ENCODE results near the gene URAD. TPM values are rescaled to one million over a fixed set of nuclear protein-coding genes. Genes with fewer than 3 reads are reported as not detected.

The URAD gene
- total RNA-seq, 6 donors from 2014 or later, result 0.27 TPM; not detected in 5

DNA sequence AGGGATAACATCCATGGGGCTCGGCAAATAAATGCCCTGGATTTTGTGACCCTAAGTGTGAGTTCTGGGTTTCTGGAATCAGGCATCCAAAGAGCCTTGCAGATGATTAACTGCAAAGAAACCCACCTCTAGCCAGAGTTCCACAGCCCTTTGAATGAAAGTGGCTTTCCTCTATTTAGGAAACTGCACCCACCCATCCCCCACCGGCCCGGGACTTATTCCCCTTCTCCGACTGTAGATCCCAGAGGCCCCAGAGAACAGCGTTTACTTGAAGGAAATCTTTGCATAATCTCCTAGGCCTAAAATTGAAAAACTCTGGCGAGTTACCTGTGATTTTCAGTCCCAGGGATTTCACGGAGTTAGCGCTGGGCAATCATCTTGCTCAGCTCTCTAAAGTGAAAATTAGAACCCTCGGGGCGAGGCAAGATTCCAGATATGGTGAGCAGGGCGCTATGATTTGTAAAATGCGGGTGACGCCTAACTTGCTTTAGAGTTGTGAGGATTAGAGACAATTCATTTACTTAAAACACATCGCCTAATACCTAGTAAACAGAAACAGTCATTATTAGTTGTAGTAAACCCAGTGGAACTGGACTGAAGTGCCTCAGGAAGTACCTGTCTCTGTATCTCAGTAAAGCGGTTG is 9.4 kb downstream of the URAD start:
- 8 to 9% methylated on average over 15 of the region's 15 CpGs for WGBS, 2 donors
- H3K4me1 ChIP-seq, result peaks cover 20 to 30% (median 24%) of the 10 kb centered on the region in 4 donors

DNA sequence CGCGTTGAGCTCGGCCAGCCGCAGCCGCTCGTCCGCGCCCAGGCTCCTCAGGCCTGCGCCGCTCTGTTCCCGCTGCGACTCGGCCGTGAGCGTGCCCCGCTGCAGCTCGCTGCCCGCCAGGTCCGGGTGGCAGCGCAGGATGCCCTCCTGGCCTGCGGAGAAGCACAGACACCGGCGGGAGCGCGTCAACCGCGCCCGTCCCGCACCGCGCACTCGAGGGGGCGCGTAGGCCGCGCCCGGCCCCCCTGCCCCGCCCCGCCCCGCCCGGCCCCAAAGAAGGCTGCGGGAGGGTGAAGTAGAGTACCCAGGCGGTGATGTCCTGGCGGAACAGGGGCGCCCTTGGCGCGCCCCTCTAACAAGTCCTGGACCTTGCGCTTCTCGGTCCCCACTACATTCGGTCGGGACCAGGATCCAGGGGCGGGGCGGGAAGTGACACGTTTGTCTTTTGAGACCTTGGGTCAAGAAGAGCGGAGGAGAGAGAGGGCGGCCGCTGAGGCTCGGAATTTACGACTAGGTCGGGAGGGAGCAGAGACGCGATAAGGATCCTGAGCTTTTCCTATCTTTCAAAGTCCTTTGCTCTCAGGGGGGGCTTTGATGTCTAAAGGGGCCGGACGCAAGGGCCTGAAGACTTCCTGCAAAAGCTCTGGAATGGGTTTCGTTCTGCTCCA is 10.1 kb downstream of the URAD start:
- WGBS, 2 donors, result 2 to 3% methylated on average over 15 to 35 of the region's 65 CpGs
- peaks cover 20 to 30% (median 24%) of the 10 kb centered on the region in 4 donors for H3K4me1 ChIP-seq
- DNase-seq (no peak), ATAC-seq (ENCODE audit: low FRiP score in 2 of 2) (no peak)
- H3K36me3 ChIP-seq, result no peaks in the 10 kb centered on the region
- peaks cover 0 to 80% (median 32%) of the 10 kb centered on the region in 4 donors for H3K27me3 ChIP-seq
- no peaks in the 10 kb centered on the region for H3K9me3 ChIP-seq
- peak overlapping the region in 1 of 4 donors; percentile 25 for H3K4me3 ChIP-seq
- TF ChIP-seq EP300 (IDR thresholded peaks at IDR 0.05) (no peak), POLR2AphosphoS5 (IDR thresholded peaks at IDR 0.05) (no peak), POLR2A (IDR thresholded peaks at IDR 0.05) (no peak)
- TF ChIP-seq, protein P1, sequence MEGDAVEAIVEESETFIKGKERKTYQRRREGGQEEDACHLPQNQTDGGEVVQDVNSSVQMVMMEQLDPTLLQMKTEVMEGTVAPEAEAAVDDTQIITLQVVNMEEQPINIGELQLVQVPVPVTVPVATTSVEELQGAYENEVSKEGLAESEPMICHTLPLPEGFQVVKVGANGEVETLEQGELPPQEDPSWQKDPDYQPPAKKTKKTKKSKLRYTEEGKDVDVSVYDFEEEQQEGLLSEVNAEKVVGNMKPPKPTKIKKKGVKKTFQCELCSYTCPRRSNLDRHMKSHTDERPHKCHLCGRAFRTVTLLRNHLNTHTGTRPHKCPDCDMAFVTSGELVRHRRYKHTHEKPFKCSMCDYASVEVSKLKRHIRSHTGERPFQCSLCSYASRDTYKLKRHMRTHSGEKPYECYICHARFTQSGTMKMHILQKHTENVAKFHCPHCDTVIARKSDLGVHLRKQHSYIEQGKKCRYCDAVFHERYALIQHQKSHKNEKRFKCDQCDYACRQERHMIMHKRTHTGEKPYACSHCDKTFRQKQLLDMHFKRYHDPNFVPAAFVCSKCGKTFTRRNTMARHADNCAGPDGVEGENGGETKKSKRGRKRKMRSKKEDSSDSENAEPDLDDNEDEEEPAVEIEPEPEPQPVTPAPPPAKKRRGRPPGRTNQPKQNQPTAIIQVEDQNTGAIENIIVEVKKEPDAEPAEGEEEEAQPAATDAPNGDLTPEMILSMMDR (IDR thresholded peaks at IDR 0.05), result no peak
- no peak overlapping the region for H3K27ac ChIP-seq

More for the DNA sequence above, 9.4 kb downstream of the URAD start:
- H3K27me3 ChIP-seq, result peaks cover 0 to 82% (median 32%) of the 10 kb centered on the region in 4 donors
- H3K27ac ChIP-seq, result no peak overlapping the region
- no peak for DNase-seq
- no peak for TF ChIP-seq EP300 (IDR thresholded peaks at IDR 0.05)
- no peak for TF ChIP-seq POLR2AphosphoS5 (IDR thresholded peaks at IDR 0.05)
- TF ChIP-seq, protein P1 (IDR thresholded peaks at IDR 0.05), result no peak
- no peak for TF ChIP-seq POLR2A (IDR thresholded peaks at IDR 0.05)
- no peak overlapping the region for H3K4me3 ChIP-seq
- ATAC-seq (ENCODE audit: low FRiP score in 2 of 2), result no peak
- H3K36me3 ChIP-seq, result no peaks in the 10 kb centered on the region
- H3K9me3 ChIP-seq, result no peaks in the 10 kb centered on the region

DNA sequence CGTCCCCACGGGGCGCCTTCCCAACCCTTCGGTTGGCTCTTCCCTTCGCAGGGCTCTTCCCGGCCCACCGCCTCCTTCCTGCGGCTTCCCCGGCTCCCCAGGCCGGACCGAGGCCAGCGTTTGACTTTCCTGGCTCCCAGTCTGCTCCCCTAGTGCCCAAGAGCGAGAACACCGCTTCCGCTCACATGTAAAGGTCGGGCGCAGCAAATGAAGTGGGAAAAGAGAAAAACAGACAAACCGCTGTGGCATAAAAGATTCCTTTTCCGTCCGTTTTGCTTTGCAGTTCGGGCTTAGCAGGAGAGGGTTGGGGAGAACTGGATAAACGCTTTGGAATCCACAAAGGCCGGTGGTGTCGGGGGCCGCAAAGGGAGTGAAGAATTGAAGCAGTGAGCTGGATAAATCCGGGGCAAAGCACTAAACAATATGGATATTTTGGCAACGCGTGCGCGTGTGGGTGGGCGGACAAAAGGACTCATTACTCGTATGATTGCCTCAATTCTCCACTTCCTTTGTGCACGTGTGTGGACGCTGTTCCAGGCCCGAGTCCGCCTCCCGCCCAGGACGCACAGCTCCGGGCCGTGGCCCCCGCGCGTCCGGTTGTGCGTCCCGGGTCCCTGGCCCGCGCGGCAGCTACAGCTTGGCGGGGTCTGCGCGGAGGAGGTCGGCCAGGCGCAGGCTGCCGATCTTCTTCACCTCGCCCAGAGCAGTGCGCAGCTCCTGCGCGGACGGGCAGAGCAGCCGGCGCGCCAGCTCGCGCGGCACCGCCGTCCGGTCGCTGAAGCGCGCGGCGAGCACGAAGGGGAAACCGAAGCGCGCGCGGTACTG is 10.8 kb downstream of the URAD start:
- Histone ChIP-seq H3K9me3 (no peaks in the 10 kb centered on the region), H3K27me3 (peaks cover 0 to 76% (median 36%) of the 10 kb centered on the region in 4 donors), H3K4me3 (peak overlapping the region in 1 of 4 donors; percentile 25), H3K36me3 (no peaks in the 10 kb centered on the region), H3K27ac (no peak overlapping the region), H3K4me1 (peaks cover 20 to 30% (median 24%) of the 10 kb centered on the region in 4 donors)
- DNase-seq, result no peak
- no peak for TF ChIP-seq POLR2A (IDR thresholded peaks at IDR 0.05)
- 2 to 4% methylated on average over 40 to 60 of the region's 80 CpGs for WGBS, 2 donors
- no peak for ATAC-seq (ENCODE audit: low FRiP score in 2 of 2)

DNA sequence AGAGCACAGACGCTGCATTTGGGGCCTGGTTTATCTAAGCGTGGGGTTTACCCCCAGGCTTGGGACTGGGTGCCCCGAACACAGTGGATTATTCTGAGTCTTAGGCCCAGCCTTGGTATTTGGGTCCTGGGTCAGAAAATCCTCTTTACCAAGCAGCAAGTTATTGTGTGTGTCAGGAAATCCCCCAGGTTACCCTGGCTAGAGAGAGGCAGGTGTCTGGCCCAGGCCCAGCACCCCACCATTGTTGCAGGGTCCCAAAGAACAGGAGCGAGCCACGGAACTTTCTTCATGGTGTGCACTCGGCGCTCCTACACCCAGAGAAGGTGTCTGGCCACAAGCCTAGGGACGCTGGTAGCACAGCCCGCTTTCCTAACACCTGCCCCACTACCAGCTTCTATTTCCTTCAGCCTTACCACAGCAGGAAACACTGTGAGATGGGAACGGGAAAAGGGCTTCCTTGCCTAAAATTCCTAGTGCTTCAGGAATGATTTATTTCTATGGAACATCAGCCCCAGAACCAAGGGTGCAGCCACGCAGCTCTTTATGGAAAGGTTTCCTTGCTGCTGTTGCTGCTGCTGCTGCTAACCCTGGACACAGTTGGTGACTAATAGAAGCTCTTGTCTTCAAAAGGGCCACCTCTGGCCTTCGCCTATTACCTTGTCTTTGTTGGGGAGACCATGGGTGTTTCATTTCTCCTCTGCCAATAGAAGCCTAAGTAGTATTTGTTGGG is 12.0 kb downstream of the URAD start:
- H3K27ac ChIP-seq, result no peak overlapping the region
- WGBS, 2 donors, result 11 to 17% methylated on average over 12 of the region's 12 CpGs
- H3K36me3 ChIP-seq, result no peaks in the 10 kb centered on the region
- H3K4me3 ChIP-seq, result no peak overlapping the region
- ATAC-seq (ENCODE audit: low FRiP score in 2 of 2) (no peak), DNase-seq (no peak)
- H3K4me1 ChIP-seq, result peaks cover 20 to 30% (median 24%) of the 10 kb centered on the region in 4 donors
- TF ChIP-seq EP300 (IDR thresholded peaks at IDR 0.05) (no peak), POLR2AphosphoS5 (IDR thresholded peaks at IDR 0.05) (no peak), POLR2A (IDR thresholded peaks at IDR 0.05) (no peak)
- TF ChIP-seq, protein P1 (IDR thresholded peaks at IDR 0.05), result no peak
- no peaks in the 10 kb centered on the region for H3K9me3 ChIP-seq
- H3K27me3 ChIP-seq, result peaks cover 0 to 76% (median 38%) of the 10 kb centered on the region in 4 donors

Data from upper lobe of left lung (tissue), 6 donors.